CD4-positive, alpha-beta T cell treated with Interleukin-17A for 1 hour (primary cell): ENCODE results near the gene CBLN3.

ENCODE experiments used
- DNase-seq: peaks from one replicate; pipeline ENCODE4 v3.0.0-alpha.2; 2020

Gene CBLN3

GRCh38 chr14:24438223-24439097 lies 9.0 kb upstream of the CBLN3 start:
- no peak for DNase-seq

DNA sequence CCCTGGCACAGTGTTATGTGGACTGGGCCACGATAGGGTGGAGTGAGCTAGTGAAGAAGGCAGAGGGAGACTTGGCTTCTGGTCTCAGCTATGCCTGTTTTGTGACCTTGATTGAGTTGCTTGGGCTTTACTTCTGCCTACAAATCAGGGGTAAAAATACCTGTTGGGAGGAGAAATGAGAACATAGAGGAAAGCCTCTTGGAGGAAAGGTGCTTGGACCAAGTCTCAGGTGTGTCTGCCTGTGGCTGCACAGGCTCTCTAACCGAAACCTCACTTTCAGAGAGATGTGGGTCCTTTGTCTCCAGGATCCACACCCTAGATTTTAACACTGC lies 8.2 kb upstream of the CBLN3 start:
- no peak for DNase-seq

DNA sequence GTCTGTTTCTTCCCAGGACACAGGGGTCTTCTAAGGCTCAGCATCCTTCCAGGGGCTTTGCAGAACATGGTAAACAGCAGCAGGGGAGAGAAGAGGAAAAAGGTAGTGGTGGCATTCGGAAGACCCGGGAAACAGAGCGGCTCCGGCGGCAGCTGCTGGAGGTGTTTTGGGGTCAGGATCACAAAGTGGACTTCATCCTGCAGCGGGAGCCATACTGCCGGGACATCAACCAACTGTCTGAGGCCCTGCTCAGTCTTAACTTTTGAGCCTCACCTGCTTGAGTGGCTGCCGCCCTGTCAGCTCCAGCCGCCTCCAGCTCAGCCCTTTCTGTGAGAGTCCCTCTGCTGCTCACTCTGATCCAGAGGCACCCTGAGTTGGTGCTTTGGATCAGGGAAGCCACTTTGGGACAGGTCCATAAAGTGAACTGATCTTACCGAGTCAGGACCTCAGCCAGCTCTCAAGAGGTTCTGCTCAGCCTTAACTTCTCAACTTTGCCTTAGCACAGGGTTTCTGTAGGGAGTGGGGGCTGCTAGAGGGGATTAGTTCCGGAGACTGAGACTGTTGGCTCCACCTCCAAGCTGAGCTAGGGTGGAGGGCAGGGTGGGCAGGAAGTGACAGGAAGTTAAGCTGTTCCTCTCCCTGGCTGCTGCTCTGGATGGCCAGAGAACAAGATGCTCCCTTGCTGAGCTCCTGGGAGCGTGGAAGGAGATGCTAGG lies 7.7 kb upstream of the CBLN3 start:
- no peak for DNase-seq

DNA sequence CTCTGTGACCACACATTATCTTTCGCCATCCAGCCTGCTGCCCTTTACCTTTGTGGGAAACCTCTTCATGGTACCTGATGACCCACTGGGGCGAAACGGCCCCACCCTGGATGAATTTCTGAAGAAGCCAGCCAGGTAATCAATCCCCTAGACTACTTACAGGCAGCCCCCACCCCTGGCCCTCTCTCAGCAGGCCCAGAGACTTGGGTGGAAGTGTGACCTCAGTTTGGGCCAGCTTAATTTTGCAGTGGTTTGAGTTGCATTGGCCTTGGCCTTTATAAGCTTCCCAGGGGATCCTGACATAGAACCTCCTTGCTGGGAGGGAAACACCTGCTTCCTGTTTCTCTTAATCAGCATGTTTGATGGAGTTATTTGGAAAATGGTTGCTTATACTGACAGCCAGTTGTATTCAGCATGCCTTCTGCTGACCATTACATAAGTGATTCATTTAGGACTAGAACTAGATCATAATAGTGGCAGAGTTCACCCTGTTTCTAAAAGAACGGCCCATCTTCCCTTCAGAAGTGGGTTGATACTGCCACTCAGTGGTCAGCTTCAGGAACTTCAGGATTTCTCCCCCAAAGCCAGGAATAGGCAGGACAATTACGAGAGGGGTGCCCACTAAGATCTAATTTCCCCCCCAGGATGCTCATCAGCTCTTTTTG lies 7.0 kb upstream of the CBLN3 start:
- peak; percentile 74 for DNase-seq

- DNase-seq = no peak
Observed at GRCh38 chr14:24435998-24436354, 6.5 kb upstream of the CBLN3 start.

GRCh38 chr14:24435192-24435810 lies 5.8 kb upstream of the CBLN3 start:
- DNase-seq = no peak

- DNase-seq = no peak
Observed at GRCh38 chr14:24434676-24435075, 5.2 kb upstream of the CBLN3 start.

DNA sequence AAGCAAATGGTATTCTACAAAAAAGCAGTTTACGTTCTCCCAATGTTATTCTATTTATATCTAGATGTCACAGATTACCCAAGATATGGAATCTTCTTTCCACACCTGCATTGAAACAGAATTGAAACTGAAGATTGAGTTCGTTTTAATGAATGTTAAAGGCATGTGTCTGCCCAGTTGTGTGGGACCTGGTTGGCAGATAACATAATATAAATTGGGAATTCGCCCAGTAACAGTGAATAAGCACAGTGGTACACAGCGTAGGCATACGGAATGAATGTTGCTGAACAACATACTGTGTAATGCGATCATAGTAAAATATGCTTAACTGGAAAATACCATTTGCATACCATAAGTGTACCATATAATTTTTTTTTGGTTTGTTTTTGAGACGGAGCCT lies 4.6 kb upstream of the CBLN3 start:
- DNase-seq = no peak

DNA sequence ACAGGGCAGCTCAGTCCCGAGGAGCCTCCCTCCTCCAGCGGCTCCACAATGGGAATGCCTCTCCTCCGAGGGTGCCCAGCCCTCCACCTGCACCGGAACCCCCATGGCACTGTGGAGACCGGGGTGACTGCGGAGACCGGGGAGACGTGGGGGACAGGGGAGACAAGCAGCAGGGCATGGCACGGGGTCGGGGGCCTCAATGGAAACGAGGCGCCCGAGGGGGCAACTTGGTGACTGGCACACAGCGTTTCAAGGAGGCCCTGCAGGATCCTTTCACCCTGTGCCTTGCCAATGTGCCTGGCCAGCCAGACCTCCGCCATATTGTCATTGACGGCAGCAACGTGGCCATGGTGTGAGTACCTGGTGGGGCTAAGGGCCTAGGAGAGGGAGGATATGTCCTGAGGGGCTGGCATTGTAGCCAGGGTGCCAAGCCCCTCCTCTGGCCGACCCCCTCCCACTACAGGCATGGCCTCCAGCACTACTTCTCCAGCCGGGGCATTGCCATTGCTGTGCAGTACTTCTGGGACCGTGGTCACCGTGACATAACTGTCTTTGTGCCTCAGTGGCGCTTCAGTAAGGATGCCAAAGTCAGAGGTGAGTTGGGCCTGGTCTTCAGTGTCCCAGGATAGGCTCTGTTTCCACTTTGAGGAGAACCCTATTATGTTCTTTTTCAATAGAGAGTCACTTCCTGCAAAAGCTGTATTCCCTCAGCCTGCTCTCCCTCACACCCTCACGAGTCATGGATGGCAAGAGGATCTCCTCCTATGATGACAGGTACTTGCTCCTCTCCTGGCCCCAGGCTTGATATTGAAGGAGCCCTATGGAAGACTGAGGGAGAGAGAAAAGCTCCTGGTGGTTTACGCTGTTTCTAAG lies 3.0 kb upstream of the CBLN3 start:
- no peak for DNase-seq

DNA sequence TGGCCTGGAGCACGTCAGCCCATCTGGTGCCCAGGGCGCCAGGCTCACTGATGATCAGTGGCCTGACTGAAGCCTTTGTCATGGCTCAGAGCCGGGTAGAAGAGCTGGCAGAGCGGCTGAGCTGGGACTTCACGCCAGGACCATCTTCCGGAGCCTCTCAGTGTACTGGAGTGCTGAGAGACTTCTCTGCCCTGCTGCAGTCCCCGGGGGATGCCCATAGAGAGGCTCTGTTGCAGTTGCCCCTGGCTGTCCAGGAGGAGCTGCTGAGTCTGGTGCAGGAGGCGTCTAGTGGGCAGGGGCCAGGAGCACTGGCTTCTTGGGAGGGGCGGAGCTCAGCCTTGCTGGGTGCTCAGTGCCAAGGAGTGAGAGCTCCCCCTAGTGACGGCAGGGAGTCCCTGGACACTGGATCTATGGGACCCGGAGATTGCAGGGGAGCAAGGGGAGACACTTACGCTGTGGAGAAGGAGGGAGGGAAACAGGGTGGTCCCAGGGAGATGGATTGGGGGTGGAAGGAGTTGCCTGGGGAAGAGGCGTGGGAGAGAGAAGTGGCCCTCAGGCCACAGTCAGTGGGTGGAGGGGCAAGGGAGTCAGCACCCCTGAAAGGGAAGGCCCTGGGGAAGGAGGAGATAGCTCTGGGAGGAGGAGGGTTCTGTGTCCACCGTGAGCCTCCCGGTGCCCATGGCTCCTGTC lies 2.2 kb upstream of the CBLN3 start:
- peak; percentile 93 for DNase-seq

DNA sequence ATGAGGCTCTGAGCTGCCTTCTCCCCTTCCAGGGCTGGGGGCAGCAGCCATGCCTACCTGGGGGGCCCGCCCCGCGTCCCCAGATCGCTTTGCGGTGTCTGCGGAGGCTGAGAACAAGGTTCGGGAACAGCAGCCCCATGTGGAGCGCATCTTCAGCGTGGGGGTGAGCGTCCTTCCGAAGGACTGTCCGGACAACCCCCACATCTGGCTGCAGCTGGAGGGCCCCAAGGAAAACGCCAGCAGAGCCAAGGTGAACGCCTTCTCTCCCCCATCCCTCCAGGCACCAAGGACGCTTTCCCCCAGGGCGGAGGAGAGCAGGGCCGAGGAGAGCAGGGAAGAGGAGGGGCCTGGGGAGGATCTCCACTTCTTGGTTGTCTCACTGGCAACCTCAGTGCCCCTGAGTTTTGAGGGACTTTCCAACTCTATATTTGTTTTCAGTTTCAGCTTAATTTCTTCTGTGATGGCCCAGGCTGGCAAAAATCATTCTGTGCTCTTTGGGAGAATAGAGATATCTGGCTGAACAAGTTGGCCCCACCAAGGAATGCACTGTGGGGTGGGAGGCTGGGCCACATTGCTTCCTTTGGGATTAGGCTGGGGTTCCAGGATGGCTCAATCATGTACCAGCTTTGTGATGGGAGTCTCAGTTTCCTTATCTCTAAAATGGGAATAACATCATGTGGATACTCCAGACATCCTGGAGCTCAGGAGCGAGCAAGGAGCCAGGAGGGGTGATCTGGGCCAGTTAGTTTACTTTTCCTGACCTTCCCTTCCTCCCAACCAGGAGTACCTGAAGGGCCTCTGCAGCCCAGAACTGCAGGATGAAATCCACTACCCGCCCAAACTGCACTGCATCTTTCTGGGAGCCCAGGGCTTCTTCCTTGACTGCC lies 1.5 kb upstream of the CBLN3 start:
- DNase-seq = peak; percentile 73

- DNase-seq = peak; percentile 59
Observed at GRCh38 chr14:24430143-24430681, 744 bp upstream of the CBLN3 start.

GRCh38 chr14:24428628-24429394 lies 657 bp downstream of the CBLN3 start:
- DNase-seq = no peak

DNA sequence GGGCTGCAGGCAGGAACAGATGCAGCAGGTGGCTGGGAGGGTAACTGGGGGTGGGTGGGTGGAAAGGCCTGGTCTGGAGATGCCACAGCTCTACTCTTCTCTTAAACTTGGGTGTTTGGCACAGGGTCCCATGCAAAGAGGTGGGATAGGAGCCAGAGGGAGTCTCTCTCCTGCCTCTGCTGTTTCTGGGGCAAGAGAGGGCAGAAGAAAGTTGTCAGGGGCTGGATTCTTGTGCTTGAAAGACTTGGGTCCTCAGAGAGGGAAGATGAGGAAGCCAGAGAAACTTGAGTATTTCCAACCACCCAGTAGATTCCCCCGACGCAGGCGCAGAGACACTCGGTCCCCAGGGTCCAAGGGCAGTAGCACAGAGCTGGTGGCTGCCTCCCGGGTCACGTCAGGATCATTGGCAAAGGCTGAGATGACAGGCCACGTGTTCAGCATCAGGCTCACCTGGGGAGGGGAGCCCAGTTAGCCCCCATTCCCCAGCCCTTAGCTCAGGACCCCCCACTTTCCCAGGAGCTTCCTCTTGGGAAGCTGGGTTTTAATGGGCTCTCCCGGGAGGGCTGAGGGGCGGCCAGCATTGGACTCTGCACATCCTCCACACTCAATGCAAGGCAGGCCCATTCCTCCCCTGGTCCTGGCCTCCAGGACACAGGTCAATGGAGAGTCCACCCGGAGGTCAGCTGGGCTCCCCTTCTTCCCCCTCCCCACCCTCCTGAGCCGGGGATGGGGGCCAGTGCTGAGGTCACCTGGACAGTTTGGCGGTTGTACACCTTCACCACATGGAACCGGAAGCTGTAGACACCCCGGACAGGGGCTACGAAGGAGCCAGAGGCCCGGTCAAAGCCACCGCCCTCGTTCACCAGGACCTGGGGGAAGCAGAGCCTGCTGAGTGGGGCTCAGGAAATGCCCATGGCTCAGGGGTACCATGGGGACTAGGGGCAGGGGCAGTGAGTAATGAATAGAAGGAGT lies 1.6 kb downstream of the CBLN3 start:
- DNase-seq = no peak

DNA sequence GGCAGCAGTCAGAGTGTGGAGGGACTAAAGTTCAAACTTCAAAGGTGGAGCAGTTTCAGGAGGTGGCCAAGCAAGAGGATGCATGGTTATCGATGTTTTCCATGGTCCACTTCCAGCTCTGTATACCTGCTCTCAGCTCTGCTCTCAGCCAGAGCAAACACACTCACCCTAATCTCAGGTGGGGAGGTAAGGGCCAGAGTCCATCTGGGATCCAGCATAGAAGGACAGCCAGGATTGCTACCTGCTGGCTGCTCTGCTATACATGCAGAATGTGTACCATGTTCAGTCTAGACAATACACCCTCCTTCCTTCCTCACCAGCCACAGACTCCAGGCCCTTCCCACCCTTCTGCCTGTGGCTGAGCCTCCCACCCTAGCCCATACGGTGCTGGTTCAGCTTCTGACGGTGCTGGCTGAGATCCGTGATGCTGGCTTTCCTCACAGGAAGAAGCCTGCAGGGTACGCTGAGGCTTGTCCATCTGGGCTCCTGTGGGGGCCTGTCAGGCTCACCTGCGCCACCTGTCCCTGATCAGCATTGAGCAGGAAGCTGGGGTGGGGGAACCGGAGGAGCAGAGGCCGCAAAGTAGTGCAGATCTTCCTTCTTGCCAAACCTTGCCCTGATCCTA lies 2.4 kb downstream of the CBLN3 start:
- peak; percentile 31 for DNase-seq

GRCh38 chr14:24426150-24426911 lies 3.1 kb downstream of the CBLN3 start:
- DNase-seq = no peak

GRCh38 chr14:24425704-24426103 lies 3.8 kb downstream of the CBLN3 start:
- DNase-seq = peak; percentile 40
